Hepatocyte (in vitro differentiated cells): ENCODE results near the gene FILIP1.

ENCODE experiments used
- EZH2 ChIP-seq: fragments of 200-600 bp; sonication (generic); IDR thresholded peaks from 2 replicates; pipeline ENCODE4 v1.6.1; 2016; ENCODE audit warnings: antibody characterized with exemption, mild to moderate bottlenecking, borderline replicate concordance
- EZH2phosphoT487 ChIP-seq: fragments of 200-600 bp; sonication (generic); IDR thresholded peaks from one replicate; pipeline ENCODE4 v1.6.1; 2018; ENCODE audit warnings: antibody characterized with exemption, mild to moderate bottlenecking, low read depth, moderate library complexity; ENCODE audit not compliant: unreplicated experiment, severe bottlenecking
- TF ChIP-seq, protein P1 (sequence below): fragments of 200-600 bp; sonication (generic); IDR thresholded peaks from 2 replicates; pipeline ENCODE4 v1.5.1; 2016; ENCODE audit warnings: antibody characterized with exemption, mild to moderate bottlenecking; ENCODE audit not compliant: poor library complexity

DNA sequence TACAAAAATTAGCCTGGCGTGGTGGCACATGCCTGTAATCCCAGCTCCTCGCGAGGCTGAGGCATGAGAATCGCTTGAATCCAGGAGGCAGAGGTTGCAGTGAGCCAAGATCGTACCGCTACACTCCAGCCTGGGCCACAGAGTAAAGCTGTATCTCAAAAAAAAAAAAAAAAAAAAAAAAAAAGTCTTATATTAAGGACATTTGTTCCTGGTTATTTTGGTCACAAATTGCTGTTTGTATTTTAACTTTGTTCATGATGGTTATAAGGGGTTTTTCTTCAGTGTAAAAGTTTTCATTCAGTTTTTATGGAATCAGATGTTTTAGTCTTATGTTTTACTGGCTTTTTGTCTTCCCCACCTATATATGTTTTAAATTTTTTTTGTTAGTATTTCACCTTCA is 13.9 kb downstream of the FILIP1 start:
- TF ChIP-seq EZH2 (no peak), EZH2phosphoT487 (no peak)
- TF ChIP-seq, protein P1, sequence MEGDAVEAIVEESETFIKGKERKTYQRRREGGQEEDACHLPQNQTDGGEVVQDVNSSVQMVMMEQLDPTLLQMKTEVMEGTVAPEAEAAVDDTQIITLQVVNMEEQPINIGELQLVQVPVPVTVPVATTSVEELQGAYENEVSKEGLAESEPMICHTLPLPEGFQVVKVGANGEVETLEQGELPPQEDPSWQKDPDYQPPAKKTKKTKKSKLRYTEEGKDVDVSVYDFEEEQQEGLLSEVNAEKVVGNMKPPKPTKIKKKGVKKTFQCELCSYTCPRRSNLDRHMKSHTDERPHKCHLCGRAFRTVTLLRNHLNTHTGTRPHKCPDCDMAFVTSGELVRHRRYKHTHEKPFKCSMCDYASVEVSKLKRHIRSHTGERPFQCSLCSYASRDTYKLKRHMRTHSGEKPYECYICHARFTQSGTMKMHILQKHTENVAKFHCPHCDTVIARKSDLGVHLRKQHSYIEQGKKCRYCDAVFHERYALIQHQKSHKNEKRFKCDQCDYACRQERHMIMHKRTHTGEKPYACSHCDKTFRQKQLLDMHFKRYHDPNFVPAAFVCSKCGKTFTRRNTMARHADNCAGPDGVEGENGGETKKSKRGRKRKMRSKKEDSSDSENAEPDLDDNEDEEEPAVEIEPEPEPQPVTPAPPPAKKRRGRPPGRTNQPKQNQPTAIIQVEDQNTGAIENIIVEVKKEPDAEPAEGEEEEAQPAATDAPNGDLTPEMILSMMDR, result no peak
